ENCODE results near the gene MYLK4. TPM values are rescaled to one million over a fixed set of nuclear protein-coding genes. Genes with fewer than 3 reads are reported as not detected.

MYLK4 gene
- total and polyA plus RNA-seq, 2 of the 13 experiments (the other 11 are each of a cell fraction or from before 2014, with no cell fraction given) = 0.26 to 0.29 TPM

DNA sequence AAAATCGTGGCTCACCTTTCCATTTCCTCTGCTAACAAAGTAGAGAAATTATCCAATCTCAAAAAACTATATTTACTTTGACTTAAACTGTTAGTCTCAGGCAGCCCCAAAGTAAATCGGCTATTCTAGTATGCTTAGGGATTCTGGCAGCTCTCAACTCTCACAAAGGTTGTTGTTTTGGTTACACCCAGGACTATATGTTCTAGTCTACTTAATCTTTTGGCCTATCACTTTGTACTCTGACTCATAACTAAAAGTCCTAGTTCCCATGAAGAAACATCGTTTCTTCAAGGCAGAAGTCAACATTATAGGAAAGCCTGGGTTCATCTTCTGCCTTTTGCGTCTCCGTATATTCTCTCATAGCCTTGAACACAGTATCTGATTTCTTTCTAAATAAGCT lies 42.3 kb downstream of the MYLK4 start (continued):
- TF ChIP-seq, protein P1, sequence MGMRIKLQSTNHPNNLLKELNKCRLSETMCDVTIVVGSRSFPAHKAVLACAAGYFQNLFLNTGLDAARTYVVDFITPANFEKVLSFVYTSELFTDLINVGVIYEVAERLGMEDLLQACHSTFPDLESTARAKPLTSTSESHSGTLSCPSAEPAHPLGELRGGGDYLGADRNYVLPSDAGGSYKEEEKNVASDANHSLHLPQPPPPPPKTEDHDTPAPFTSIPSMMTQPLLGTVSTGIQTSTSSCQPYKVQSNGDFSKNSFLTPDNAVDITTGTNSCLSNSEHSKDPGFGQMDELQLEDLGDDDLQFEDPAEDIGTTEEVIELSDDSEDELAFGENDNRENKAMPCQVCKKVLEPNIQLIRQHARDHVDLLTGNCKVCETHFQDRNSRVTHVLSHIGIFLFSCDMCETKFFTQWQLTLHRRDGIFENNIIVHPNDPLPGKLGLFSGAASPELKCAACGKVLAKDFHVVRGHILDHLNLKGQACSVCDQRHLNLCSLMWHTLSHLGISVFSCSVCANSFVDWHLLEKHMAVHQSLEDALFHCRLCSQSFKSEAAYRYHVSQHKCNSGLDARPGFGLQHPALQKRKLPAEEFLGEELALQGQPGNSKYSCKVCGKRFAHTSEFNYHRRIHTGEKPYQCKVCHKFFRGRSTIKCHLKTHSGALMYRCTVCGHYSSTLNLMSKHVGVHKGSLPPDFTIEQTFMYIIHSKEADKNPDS (CRISPR knock-in tag; IDR thresholded peaks at IDR 0.05) = no peak
- TF ChIP-seq ZKSCAN5 (CRISPR knock-in tag; IDR thresholded peaks at IDR 0.05) (no peak), SOX6 (IDR thresholded peaks at IDR 0.05) (no peak), SOX6 (CRISPR knock-in tag; IDR thresholded peaks at IDR 0.05) (no peak), MZF1 (CRISPR knock-in tag; IDR thresholded peaks at IDR 0.05; ENCODE audit: borderline replicate concordance) (no peak), HNRNPUL1 (IDR thresholded peaks at IDR 0.05; ENCODE audit: low read depth, low read length) (no peak), TBP (CRISPR knock-in tag; IDR thresholded peaks at IDR 0.05) (no peak), HES4 (CRISPR knock-in tag; IDR thresholded peaks at IDR 0.05; ENCODE audit: borderline replicate concordance) (no peak), ZNF598 (CRISPR knock-in tag; IDR thresholded peaks at IDR 0.05; ENCODE audit: borderline replicate concordance) (no peak), TCF12 (IDR thresholded peaks at IDR 0.05) (no peak), TCF12 (CRISPR knock-in tag; IDR thresholded peaks at IDR 0.05) (no peak)
- TF ChIP-seq, protein P2, sequence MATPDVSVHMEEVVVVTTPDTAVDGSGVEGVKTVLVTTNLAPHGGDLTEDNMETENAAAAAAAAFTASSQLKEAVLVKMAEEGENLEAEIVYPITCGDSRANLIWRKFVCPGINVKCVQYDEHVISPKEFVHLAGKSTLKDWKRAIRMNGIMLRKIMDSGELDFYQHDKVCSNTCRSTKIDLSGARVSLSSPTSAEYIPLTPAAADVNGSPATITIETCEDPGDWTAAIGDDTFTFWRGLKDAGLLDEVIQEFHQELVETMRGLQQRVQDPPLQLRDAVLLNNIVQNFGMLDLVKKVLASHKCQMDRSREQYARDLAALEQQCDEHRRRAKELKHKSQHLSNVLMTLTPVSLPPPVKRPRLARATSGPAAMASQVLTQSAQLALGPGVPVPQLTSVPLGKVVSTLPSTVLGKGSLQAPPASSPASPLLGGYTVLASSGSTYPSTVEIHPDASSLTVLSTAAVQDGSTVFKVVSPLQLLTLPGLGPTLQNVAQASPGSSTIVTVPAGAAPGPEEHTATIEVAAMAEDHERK (CRISPR knock-in tag; IDR thresholded peaks at IDR 0.05; ENCODE audit: low read depth) = no peak
- TF ChIP-seq, protein P3, sequence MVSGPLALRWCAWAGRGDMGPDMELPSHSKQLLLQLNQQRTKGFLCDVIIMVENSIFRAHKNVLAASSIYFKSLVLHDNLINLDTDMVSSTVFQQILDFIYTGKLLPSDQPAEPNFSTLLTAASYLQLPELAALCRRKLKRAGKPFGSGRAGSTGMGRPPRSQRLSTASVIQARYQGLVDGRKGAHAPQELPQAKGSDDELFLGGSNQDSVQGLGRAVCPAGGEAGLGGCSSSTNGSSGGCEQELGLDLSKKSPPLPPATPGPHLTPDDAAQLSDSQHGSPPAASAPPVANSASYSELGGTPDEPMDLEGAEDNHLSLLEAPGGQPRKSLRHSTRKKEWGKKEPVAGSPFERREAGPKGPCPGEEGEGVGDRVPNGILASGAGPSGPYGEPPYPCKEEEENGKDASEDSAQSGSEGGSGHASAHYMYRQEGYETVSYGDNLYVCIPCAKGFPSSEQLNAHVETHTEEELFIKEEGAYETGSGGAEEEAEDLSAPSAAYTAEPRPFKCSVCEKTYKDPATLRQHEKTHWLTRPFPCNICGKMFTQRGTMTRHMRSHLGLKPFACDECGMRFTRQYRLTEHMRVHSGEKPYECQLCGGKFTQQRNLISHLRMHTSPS (CRISPR knock-in tag; IDR thresholded peaks at IDR 0.05; ENCODE audit: low read depth) = no peak

Data from HepG2 (cell line).